GM19023 (cell line): ENCODE data around the gene MYOM1.
A peak's percentile ranks its signal among the peaks of the same experiment; 100 is the strongest.

ENCODE experiments used
- ATAC-seq: cut with Tn5 transposase; IDR thresholded peaks from one replicate; pipeline ENCODE4 v1.9.1; 2021; ENCODE audit warnings: mild to moderate bottlenecking, moderate library complexity; ENCODE audit not compliant: unreplicated experiment

MYOM1 gene

DNA sequence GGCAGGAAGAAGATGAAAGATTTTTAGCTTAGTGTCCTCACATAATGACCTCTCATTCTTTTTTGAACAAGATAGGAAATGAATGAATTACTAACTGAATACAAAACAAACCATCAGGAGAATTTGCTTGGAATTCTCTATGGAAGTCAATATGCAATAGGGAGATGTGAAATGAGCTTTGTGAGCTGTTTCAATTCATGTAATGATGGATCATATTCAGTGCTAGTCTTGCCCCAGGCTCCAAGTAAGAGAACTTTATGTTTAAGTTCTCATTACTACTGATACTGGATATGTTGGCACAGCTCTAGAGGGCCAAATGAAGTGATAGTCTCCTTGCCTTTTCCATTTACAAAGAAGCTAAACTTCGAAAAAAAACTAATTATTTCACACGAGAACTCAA, 29.2 kb downstream of the MYOM1 start:
- ATAC-seq = no peak

DNA sequence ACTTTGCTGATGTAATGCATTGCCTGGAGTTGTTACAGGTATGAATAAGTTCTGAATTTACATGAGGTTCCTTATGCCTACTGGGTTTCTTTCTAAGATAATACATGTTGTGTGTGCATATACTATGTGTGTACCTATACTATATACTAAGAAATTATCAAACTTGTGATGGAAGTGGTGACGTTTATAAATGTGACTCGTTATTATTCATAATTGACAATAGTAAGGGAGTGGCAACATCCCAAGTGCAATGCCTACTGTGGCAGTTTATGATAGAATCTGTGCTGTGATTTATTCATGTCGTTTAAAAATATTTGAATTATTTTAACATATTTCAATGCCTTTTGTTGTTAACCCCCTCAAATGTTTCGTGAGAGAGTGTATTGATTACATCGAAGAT, 29.9 kb downstream of the MYOM1 start:
- ATAC-seq = no peak

DNA sequence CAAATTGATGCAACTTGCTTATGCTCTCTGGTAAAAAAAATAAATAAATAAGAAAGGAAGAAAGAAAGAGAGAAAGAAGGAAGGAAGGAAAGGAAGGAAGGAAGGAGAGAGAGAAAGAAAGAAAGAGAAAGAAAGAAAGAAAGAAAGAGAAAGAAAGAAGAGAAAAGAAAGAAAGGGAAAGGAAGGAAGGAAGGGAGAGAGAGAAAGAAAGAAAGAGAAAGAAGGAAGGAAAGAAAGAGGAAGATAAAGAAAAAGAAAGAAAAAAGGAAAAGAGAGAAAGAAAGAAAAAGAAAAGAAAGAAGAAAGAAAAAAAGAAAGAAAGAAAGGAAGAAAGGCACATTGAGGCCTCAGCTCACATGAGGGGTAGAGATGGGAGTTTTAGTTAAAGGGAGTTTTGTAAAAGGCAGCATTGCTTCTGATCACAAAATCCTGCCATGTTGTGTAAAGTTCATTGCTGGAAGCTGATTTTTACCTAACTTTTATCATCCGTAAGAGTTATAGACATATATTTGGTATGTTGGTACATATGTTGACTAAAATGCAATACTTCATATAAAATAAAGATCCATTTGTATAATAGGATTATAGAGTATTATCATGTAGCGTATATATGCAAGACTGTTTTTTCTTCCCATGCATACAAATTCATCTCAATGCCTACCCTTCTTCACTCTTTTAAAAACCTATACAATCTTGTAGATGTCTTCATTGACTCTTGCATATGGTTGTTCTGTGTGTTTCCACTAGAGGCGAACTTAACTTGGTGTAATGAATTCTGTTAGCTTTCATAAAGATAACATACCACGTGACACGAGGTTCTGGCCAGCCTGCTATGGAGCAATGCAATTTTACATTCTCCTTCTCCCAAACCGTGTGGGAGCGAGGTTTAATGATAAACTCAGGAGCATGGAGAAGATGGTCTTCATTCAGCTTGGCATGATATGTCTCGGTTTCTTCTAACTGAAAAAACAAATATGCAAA, 32.8 kb downstream of the MYOM1 start:
- ATAC-seq = no peak

DNA sequence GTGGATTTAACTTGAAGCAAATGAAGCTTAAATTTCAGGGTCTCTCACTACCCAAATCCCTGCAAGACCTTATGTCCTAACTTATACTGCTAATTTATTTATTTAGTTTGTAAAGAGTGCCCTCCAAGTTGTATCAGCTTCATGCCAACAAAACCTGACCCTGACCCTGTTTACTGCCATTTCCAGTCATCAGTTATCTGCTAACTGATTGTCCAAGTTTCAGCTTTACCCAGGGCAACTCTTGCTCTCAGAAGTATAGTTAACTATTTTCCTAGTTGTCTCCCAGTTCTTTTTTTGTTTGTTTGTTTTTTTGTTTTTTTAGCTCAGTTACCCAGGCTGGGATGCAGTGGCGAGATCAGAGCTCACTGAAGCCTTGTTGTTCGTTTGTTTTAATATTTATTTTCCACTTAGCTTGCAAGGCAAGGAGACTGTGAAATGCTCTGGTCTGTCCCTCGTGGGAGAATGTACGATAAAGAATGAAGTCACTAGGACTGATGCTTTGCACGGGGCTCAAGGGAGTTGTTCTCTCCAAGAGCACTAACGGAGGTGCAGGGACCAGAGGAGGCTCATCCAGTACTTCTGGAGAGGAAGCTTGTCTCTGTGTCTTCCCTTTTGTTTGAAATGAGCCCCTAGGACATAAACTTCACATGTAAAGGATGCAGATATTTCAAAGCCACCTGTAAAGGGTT, 35.3 kb downstream of the MYOM1 start:
- no peak for ATAC-seq

DNA sequence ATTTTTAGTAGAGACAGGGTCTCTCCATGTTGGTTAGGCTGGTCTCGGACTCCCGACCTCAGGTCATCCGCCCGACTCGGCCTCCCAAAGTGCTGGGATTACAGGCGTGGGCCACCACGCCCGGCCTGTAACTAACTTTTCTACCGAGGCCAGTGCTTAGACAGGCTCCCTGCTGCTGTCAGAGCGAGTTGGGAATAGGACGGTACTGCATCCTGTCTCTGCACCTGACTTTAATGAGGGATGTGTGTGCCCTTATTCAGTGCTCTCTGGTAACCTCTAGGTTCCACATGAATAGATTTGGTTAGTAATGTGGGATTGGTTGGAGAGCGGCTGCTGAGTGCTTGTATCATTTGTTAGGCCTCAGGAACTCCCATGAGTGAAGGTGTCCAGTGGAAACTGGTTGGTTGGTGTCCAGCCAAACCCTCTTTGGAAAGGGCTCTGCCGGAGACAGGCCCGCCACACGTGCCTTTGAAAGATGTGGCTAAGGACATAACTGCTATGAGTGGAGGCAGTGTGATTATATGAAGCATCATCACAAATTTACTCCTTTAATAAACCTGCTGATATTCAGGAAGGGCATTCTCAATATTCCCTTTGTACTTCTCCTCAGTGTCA, 36.6 kb downstream of the MYOM1 start:
- ATAC-seq = no peak

DNA sequence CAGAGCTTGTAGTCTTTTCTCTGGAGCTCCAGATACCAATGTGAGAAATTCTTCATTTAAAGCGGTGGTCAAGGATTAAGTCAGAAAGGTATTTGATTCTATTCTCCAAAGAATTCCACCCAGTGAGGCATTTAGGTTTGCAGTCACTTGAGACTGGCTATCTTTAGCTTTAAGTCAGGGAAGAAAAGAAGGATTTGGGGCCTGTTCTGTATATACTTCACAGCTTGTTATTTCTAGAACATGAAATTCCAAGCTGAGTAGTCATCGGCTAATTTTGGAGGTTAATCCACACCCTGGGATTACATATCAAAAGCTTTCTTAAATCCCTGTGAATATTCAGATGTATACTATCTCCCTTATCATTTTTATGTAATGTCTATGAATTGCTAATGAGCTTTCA, 39.4 kb downstream of the MYOM1 start:
- no peak for ATAC-seq

DNA sequence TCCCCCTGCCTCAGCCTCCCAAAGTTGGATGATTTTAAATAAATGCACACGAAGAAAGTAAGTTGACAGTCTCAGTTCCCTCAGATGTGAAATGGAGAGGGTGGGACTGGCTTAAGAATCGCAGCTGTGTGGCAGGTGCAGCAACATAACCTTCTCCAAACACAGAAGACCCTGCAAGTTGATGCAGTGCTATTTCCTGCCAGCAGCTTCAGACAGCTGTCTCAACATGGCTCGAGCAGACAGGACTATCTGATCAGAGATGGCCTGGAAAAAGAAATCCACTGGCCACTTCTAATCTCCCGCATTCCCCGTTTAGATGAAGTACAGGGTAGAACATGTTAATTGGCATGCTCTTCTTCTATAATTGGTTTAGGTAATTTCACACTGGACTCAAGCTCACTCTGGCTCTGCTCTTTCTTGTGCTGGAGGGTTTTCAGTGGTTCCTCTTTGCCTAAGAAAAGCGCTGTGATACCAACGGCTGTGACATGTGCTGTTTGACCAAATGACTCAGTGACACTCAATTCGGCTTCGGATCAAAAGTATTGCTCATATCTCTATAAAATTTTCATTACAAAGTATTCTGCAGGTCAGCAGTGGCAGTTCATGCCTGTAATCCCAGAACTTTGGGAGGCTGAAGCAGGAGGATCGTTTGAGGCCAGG, 40.2 kb downstream of the MYOM1 start:
- peak; percentile 48 for ATAC-seq

DNA sequence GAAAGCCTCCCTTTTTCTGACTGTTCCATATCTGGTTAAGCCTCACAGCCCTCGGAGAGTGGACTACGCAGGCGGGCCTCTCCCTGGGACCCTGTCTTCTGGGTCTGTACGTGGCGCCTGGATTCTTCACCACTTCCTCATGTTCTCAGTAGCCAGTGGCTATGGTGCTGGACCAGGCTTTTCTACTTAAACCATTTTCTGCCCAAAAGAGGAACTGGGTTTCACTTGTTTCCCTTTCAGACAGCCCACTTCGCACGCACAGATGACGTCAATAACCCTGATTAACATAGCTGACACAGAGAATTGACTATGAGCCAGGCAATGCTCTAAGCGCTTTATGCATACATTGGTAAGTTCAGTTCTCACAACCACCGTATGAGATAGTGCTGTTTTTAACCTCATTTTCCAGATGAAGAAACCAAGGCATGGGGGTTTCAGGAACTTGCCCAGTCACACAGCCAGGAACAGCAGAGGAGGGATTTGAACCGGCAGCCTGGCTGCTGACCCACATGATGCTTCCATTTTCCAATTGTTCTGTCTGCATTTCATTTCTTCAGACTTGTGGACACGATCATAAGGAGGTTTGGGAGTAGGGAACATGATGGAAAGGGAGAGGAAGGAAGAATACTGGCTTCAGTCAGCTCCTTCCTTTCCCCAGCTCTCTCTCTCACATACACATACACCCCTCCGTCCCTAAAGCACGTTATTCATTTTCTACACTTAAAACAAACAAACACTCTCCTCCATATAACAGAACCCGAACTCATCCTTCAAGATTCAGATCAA, 41.7 kb downstream of the MYOM1 start:
- peak; percentile 88 for ATAC-seq

DNA sequence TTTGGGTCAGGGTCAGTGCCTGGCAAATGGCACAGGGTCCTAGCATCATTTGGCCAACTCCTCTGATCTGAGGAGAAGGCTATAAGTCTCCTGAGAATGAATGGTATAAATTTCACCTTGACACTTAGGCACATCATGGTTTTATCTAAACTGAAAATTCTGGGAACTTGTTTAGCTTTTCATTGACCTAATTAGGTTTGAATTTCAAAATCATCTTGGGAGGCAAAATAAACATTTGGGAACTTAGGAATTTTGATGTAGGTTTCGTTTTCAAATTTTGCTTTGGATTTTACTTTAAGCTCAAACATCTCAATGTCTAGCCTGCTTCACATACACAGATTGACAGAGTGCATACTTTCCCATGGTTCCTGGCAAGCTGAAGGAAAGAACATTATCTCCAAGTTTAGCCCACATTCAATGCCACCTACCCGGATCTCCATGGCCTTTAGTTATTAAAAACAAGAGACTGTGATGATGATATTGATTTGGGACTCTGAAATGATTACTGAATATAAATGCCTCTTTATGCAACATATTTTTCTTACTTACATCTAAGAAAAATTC, 44.5 kb downstream of the MYOM1 start:
- no peak for ATAC-seq

DNA sequence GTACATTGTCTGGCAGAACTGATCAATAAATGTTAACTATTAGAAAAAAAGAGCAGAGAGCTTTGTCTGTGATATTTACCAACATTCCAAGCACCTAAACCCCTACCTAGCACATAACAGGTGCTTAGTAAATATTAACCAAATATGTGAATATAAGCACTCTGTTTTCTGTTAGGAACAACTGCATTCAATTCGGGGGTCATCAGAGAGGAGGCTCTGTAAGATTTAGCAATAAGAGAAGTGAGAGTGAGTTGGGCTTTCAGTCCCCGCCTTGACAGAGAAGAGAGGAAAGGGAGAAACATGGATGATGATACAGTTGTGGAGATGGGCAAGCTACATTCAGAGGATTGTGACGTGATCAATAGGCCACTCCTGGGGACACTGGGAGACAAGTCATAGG, 47.7 kb downstream of the MYOM1 start:
- no peak for ATAC-seq

DNA sequence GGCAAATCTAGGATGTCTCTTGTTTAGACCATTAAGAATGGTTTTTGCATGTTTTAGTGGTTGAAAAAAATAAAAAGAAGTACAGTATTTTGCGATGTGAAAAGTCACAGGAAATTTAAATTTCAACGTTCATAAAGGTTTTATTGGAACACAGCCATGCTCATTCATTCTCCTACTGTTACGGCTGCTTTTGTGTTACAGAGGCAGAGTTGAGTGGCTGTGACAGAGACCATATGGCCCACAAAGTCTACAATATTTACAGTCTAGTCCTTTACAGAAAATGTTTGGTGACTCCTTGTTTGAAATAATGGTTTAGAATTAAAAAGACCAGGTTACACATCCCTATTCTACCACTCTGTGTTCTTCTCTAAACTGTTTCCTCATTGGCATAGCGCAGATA, 48.1 kb downstream of the MYOM1 start:
- ATAC-seq = no peak

DNA sequence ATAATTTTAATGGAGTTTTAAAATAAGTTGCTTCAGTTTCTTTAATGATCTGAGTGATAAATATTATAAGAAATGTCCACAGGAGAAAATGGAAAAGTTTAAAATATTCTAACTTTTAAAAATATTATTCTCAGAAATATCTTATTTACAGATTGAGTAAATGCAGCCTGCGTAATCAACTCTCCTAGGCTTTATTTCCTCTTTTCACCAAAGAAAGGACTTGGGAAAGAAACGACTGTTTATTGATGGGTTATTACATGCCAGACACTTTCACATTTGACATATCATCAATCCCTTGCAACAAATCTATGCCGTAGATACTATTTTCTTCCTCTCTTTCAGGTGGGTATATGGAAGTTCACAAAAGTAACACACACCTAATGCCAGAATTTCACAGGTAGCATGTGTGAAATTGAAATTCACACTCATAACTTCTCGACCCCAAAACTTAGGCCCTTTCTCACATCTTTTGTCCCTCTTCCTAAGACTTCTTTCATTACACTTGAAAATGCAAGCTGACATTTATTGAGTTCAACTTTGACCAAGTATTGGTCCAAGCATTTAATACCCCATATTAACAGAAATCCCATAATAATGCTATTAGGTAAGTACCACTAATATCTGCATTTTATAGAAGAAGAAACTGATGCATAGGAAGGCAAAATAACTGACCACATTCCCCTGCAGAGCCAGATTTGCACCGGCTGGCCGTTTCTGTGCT, 49.2 kb downstream of the MYOM1 start:
- ATAC-seq = no peak

DNA sequence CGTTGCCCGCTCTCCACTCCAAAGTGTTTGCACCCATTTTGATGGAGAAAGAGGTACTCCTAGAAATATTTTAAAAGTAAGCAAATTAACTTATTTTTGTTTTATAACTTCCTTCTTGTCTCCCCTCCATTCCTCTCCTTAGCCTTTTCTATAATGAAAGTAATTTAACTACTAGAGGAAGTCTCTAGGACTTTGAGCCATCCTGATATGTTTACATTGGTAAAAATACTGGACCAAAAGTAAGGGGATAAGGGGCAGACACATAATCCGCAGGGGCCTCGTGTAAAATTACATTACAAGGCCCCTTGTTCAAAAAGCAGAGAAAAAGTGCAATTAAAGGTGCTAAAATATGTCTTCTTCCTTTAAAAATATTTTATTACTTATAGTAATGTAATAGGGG, 55.4 kb downstream of the MYOM1 start:
- no peak for ATAC-seq

DNA sequence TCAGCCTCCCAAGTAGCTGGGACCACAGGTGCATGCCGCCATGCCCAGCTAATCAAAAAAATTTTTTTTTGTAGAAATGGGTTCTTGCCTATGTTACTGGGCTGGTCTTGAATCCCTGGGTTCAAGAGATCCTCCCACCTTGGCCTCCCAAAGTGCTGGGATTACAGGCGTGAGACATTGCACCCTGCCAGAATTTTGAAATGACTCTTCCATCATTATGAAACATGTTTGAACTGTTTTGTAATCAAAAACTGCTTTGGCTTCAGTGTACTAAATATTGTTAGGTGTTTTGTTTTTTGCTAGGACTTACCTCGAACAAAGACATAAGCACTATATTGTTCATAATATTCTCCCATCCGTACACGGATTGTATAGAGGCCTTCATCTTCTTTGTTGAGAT, 55.8 kb downstream of the MYOM1 start:
- ATAC-seq = no peak

DNA sequence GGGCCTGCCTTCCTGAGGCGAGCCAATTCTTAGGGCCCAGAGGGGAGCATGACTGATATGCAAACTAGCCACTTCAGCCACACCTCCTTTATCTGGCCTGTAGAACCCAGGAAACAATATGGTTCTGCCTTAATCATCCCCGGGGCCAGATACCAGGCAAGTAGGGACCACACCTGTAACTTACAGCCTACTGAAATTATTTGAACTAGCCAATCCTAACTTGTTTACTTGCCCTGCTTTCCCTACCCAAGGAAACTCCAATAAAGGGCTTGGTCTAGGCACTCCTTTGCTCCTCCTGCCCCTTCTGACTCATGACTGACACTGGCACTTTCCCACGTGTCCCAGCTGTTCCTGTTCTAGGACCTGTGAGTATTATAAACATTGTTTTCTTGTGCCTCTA, 57.6 kb downstream of the MYOM1 start:
- ATAC-seq = no peak

DNA sequence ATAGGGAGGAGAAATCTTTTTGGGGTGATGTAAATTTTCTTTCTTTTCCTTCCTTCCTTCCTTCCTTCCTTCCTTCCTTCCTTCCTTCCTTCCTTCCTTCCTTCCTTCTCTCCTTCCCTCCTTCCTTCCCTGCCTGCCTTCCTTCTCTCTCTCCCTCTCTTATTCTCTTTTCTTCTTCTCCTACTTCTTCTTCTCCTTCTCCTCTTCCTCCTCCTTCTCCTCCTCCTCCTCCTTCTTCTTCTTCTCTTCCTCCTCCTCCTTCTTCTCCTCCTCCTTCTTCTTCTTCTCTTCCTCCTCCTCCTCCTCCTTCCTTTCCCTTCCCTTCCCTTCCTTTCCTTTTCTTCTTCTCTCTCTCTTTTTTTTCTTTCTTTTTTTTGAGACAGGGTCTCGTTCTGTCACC, 59.9 kb downstream of the MYOM1 start:
- ATAC-seq = no peak

DNA sequence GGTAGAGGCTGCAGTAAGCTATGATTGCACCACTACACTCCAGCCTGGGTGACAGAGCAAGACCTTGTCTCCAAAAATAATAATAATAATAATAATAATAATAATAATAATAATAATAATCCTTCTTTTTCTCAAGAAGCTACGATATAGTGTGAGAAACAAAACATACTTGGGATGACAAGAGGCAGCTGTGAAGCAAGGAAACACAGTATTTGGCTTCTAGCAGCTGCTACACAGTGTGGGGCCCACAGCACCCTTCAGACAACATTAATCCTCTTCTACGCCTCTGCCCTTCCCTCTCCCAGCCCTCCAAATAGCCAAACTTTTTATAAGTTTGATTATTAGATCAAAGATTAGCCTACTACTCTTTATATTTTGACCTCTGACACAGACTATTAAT, 62.2 kb downstream of the MYOM1 start:
- no peak for ATAC-seq

DNA sequence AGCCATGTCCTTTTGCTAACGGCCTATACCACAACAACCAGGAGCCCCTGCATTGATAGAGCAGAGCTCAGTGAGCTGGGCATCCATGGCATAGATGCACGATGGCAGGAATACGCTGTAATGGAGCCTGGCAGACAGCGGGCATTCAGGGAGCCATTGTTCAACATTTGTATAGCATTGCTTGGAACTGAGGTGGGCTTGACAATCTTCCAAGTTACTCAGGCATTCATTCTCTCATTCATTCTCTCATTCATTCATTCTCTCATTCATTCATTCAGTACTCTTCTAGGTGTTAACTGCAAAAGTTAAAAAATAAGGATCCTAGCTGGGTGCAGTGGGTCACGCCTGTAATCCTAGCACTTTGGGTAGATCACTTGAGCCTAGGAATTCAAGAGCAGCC, 62.7 kb downstream of the MYOM1 start:
- ATAC-seq = no peak

DNA sequence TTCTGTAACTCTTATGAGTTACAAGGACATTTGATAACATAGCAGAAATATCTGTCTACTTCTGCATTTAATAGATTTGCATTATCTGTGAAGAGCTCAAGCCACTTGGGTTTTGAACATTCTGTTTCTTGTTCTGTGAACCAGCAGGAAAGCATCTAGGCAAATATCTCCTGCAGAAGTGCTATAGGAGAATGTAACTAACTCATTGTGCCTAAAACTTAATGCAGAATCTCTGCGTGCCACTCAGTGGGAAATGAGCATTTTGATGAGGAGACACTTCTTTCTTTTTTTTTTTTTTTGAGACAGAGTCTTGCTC, 63.5 kb downstream of the MYOM1 start:
- ATAC-seq = no peak

DNA sequence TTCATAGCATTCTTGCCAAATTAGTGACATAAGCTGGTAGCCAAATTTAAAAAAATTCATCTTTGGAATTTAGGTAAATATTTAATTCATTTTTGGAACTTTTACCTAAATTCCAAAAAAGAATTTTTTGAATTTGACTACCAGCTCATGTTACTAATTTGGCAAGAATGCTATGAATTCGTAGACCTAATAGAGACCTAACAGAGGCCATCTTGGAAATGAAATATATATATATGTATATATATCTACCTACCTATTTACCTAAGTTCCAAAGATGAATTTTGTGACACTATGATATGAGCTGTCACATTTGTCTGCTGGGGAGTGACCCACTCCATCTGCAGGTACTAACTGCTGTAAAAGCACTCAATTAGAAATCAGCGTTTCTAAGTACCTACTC, 65.6 kb downstream of the MYOM1 start:
- ATAC-seq = no peak
